Gastrocnemius medialis (tissue), 4 donors: ENCODE data around the gene SCARF1. TPM values are rescaled to one million over a fixed set of nuclear protein-coding genes. Genes with fewer than 3 reads are reported as not detected.

Experiments used
- ATAC-seq, 2 donors: fragments of 150-250 bp; one replicate each; pipeline ENCODE4 v1.9.1; 2016
- DNase-seq, 2 donors: peaks; one replicate each; pipeline ENCODE4 v3.0.0-alpha.2; 2019
- H3K27ac ChIP-seq, 4 donors: fragments of 200-600 bp; sonication (generic); 1 replicate in 1 of 4; 2 replicates in 3 of 4; pipeline ENCODE4 v1.5.1; 2016 to 2018; ENCODE audit warnings: mild to moderate bottlenecking in 2 of 4, moderate library complexity in 1 of 4
- H3K27me3 ChIP-seq, 3 donors: fragments of 200-600 bp; sonication (generic) in 2 of 3; 1 replicate in 1 of 3; 2 replicates in 2 of 3; pipeline versions ENCODE4 v1.5.1 to v1.6.0; 2016 to 2019; ENCODE audit warnings: mild to moderate bottlenecking in 1 of 3, moderate library complexity in 1 of 3
- H3K36me3 ChIP-seq, 2 donors: fragments of 200-600 bp; sonication (generic) in 1 of 2; one replicate each; pipeline ENCODE4 v1.5.1; 2017 to 2018
- H3K4me1 ChIP-seq, 2 donors: fragments of 200-600 bp; sonication (generic) in 1 of 2; one replicate each; pipeline ENCODE4 v1.5.1; 2016 to 2017; ENCODE audit warnings: mild to moderate bottlenecking in 2 of 2
- H3K4me3 ChIP-seq, 4 donors: fragments of 200-600 bp; sonication (generic) in 3 of 4; 1 replicate in 1 of 4; 2 replicates in 3 of 4; pipeline ENCODE4 v1.5.1; 2016 to 2019; ENCODE audit warnings: mild to moderate bottlenecking in 2 of 4
- H3K9me3 ChIP-seq, 3 donors: fragments of 200-600 bp; sonication (generic) in 2 of 3; 1 replicate in 1 of 3; 2 replicates in 2 of 3; pipeline ENCODE4 v1.5.1; 2016 to 2019
- CTCF ChIP-seq, 5 experiments: fragments of 450-650 bp in 3 of 5; fragments of 200-600 bp in 2 of 5; sonication (generic) in 2 of 5; IDR thresholded peaks in 4 of 5; conservative IDR thresholded peaks in 1 of 5; 1 replicate in 4 of 5; 2 replicates in 1 of 5; pipeline ENCODE4 v1.5.1; 2016 to 2019; ENCODE audit warnings: antibody characterized with exemption in 5 of 5, mild to moderate bottlenecking in 3 of 5, moderate library complexity in 3 of 5
- POLR2A ChIP-seq, 2 donors: fragments of 450-650 bp; IDR thresholded peaks; one replicate each; pipeline ENCODE4 v1.6.1; 2017; ENCODE audit warnings: antibody characterized with exemption in 2 of 2, mild to moderate bottlenecking in 2 of 2, moderate library complexity in 2 of 2
- in situ Hi-C, 4 donors: fragments of 200-750 bp; cut with MboI; loops; one replicate each; pipeline versions ENCODE4 v1.15.0 to v1.8.0; 2017; ENCODE audit warnings: low sequenced_read_pairs in 4 of 4
- intact Hi-C: fragments of 100-400 bp; cut with DNase I; formaldehyde crosslinking; loops from one replicate; pipeline ENCODE4 v1.15.1; 2023; ENCODE audit warnings: low total_unique reads
- total RNA-seq, 4 donors: library from RNA; depleted of rRNA; stranded (reverse); fragments of >200 nt; gene quantifications; one replicate each; pipeline versions ENCODE4 v1.1.0 to v1.2.3, GENCODE V29; 2016

SCARF1 gene
- total RNA-seq, 4 donors from 2014 or later = 4.1 to 15.1 (median 5.7) TPM

GRCh38 chr17:1651559-1651844, 6.0 kb upstream of the SCARF1 start:
- Histone ChIP-seq H3K9me3 (no peaks in the 10 kb centered on the region), H3K27me3 (no peaks in the 10 kb centered on the region), H3K4me1 (peaks cover 29 to 30% of the 10 kb centered on the region in 2 donors), H3K4me3 (no peak overlapping the region), H3K36me3 (peaks cover 14 to 63% of the 10 kb centered on the region in 2 donors), H3K27ac (peak overlapping the region; percentile 95 to 100 (median 99))
- intact Hi-C loops (no loop called here), in situ Hi-C loops (loop anchor here (25.0 kb wide), 3 partner anchors 136 to 386 kb away; partner anchors contain the start of genes DPH1 (in 3 of the 4), OVCA2 (in 3 of the 4) and RTN4RL1 (in 3 of the 4))
- DNase-seq (no peak), ATAC-seq (no peak)
- no peak for TF ChIP-seq CTCF (IDR thresholded peaks at IDR 0.05 in 4 of 5, conservative IDR thresholded peaks at IDR 0.05 in 1 of 5)

GRCh38 chr17:1650731-1651558, 5.4 kb upstream of the SCARF1 start:
- in situ Hi-C loops = loop anchor here (25.0 kb wide), 3 partner anchors 136 to 386 kb away; partner anchors contain the start of genes DPH1 (in 3 of the 4), OVCA2 (in 3 of the 4) and RTN4RL1 (in 3 of the 4)
- intact Hi-C loops = no loop called here
- H3K9me3 ChIP-seq = no peaks in the 10 kb centered on the region

GRCh38 chr17:1649844-1650501, 4.4 kb upstream of the SCARF1 start, which contains the start of gene RILP:
TSS of gene RILP (minus strand) at chr17:1649866. CDS start at chr17:1649804, 62 bp downstream.
- Histone ChIP-seq H3K36me3 (peaks cover 0 to 48% of the 10 kb centered on the region in 2 donors), H3K9me3 (no peaks in the 10 kb centered on the region), H3K4me1 (peaks cover 30 to 34% of the 10 kb centered on the region in 2 donors), H3K27me3 (no peaks in the 10 kb centered on the region), H3K27ac (peak within 1 kb of the TSS; percentile 95 to 100 (median 99)), H3K4me3 (peak within 1 kb of the TSS; percentile 64 to 96 (median 80))
- ATAC-seq (peak; percentile 66 to 71), DNase-seq (peak; percentile 90 to 98)
- in situ Hi-C loops = loop anchor here (25.0 kb wide), 4 partner anchors 137 to 388 kb away; partner anchors contain the start of genes DPH1 (in 3 of the 4), OVCA2 (in 3 of the 4), RTN4RL1 (in 3 of the 4) and BHLHA9 (in 2 of the 4)
- TF ChIP-seq POLR2A (IDR thresholded peaks at IDR 0.05) (peak; percentile 46 to 49), CTCF (IDR thresholded peaks at IDR 0.05 in 4 of 5, conservative IDR thresholded peaks at IDR 0.05 in 1 of 5) (no peak)
- intact Hi-C loops = loop anchor here (1.0 to 10.0 kb wide), 5 partner anchors 19 to 383 kb away; partner anchors contain the start of gene CRK

More at GRCh38 chr17:1650731-1651558, 5.4 kb upstream of the SCARF1 start:
- H3K27ac ChIP-seq = peak overlapping the region; percentile 95 to 100 (median 99)
- H3K36me3 ChIP-seq = peaks cover 9 to 58% of the 10 kb centered on the region in 2 donors
- H3K4me1 ChIP-seq = peaks cover 30 to 33% of the 10 kb centered on the region in 2 donors
- no peak overlapping the region for H3K4me3 ChIP-seq
- TF ChIP-seq POLR2A (IDR thresholded peaks at IDR 0.05) = no peak
- no peak for TF ChIP-seq CTCF (IDR thresholded peaks at IDR 0.05 in 4 of 5, conservative IDR thresholded peaks at IDR 0.05 in 1 of 5)
- H3K27me3 ChIP-seq = no peaks in the 10 kb centered on the region
- ATAC-seq (no peak), DNase-seq (peak in 1 of 2 donors; percentile 29)

GRCh38 chr17:1648963-1649843, 3.7 kb upstream of the SCARF1 start:
- ATAC-seq = peak; percentile 55 to 66
- H3K36me3 ChIP-seq = peaks cover 0 to 40% of the 10 kb centered on the region in 2 donors
- TF ChIP-seq POLR2A (IDR thresholded peaks at IDR 0.05) = peak; percentile 84 to 86
- TF ChIP-seq CTCF (IDR thresholded peaks at IDR 0.05 in 4 of 5, conservative IDR thresholded peaks at IDR 0.05 in 1 of 5) = peak in 2 of 5 experiments; percentile 88 to 98

More at GRCh38 chr17:1648963-1649843, 3.7 kb upstream of the SCARF1 start:
- intact Hi-C loops = loop anchor here (1.0 to 10.0 kb wide), 5 partner anchors 20 to 382 kb away; partner anchors contain the start of gene CRK
- H3K27ac ChIP-seq = peak overlapping the region; percentile 95 to 100 (median 99)
- no peaks in the 10 kb centered on the region for H3K9me3 ChIP-seq
- in situ Hi-C loops = loop anchor here in 2 of 4 donors (25.0 kb wide), 1 partner anchor 387 kb away; the partner anchor contains the start of gene BHLHA9 (in 2 of the 2)
- H3K4me1 ChIP-seq = peaks cover 33 to 36% of the 10 kb centered on the region in 2 donors
- no peaks in the 10 kb centered on the region for H3K27me3 ChIP-seq
- H3K4me3 ChIP-seq = peak overlapping the region; percentile 64 to 96 (median 80)
- peak; percentile 86 to 94 for DNase-seq
